HG03135 (cell line): Measurements from ENCODE around the gene NFAM1.

Experiments
- ATAC-seq: cut with Tn5 transposase; IDR thresholded peaks from one replicate; pipeline ENCODE4 v1.9.1; 2021; ENCODE audit warnings: mild to moderate bottlenecking, moderate library complexity; ENCODE audit not compliant: unreplicated experiment

Gene NFAM1

GRCh38 chr22:42432020-42432596 lies at the start of gene NFAM1:
Gene NFAM1 (minus strand): TSS chr22:42432403. CDS start chr22:42432357, 46 bp downstream.
- ATAC-seq: no peak

- ATAC-seq: no peak
These were observed 42.9 kb upstream of the NFAM1 start for GRCh38 chr22:42475122-42475521.

- no peak for ATAC-seq
These were observed 41.4 kb upstream of the NFAM1 start for GRCh38 chr22:42473484-42474193.

- ATAC-seq: no peak
These were observed 40.5 kb upstream of the NFAM1 start for GRCh38 chr22:42472671-42473070.

- no peak for ATAC-seq
These were observed 39.2 kb upstream of the NFAM1 start for GRCh38 chr22:42471441-42471840.

GRCh38 chr22:42470366-42471082 lies 38.3 kb upstream of the NFAM1 start:
- ATAC-seq: no peak

GRCh38 chr22:42468841-42469240 lies 36.6 kb upstream of the NFAM1 start:
- ATAC-seq: no peak

- ATAC-seq: no peak
These were observed 29.8 kb upstream of the NFAM1 start for GRCh38 chr22:42462016-42462415.

GRCh38 chr22:42461511-42461910 lies 29.3 kb upstream of the NFAM1 start:
- ATAC-seq: no peak

- no peak for ATAC-seq
These were observed 27.3 kb upstream of the NFAM1 start for GRCh38 chr22:42459287-42460063.

GRCh38 chr22:42452916-42453315 lies 20.7 kb upstream of the NFAM1 start:
- no peak for ATAC-seq

GRCh38 chr22:42452456-42452855 lies 20.3 kb upstream of the NFAM1 start:
- no peak for ATAC-seq

- no peak for ATAC-seq
These were observed 19.4 kb upstream of the NFAM1 start for GRCh38 chr22:42451499-42452145.

- ATAC-seq: no peak
These were observed 18.7 kb upstream of the NFAM1 start for GRCh38 chr22:42450862-42451261.

- ATAC-seq: no peak
These were observed 13.9 kb upstream of the NFAM1 start for GRCh38 chr22:42446151-42446550.

GRCh38 chr22:42444077-42444904 lies 12.1 kb upstream of the NFAM1 start:
- ATAC-seq: no peak

GRCh38 chr22:42443240-42444076 lies 11.3 kb upstream of the NFAM1 start:
- no peak for ATAC-seq

- ATAC-seq: no peak
These were observed 10.5 kb upstream of the NFAM1 start for GRCh38 chr22:42442748-42443147.

- ATAC-seq: no peak
These were observed 8.5 kb upstream of the NFAM1 start for GRCh38 chr22:42440728-42441127.
